Measurements from ENCODE around the gene CYB561.

The CYB561 gene

GRCh38 chr17:63486317-63487013 is 40.4 kb upstream of the CYB561 start:
- Histone ChIP-seq H3F3A (ENCODE audit: insufficient read depth, low read length) (no peaks in the 10 kb centered on the region), H3K9me2 (replicated peaks; ENCODE audit: insufficient read depth, low read length) (no peaks in the 10 kb centered on the region), H3K9me3 (replicated peaks; ENCODE audit: insufficient read depth, low read length) (no peaks in the 10 kb centered on the region), H3K4me3 (ENCODE audit: low read length) (no peak overlapping the region), H3K27me3 (replicated peaks; ENCODE audit: insufficient read depth, low read length) (peaks cover 91% of the 10 kb centered on the region), H2AFZ (ENCODE audit: low read length) (no peak overlapping the region), H3K9ac (ENCODE audit: low read length) (no peak overlapping the region), H3K4me2 (ENCODE audit: low read depth, low read length) (no peak overlapping the region), H3K79me2 (ENCODE audit: low read length) (no peaks in the 10 kb centered on the region), H3K27ac (ENCODE audit: low read length) (no peak overlapping the region), H3K36me3 (replicated peaks; ENCODE audit: insufficient read depth, low read length) (no peaks in the 10 kb centered on the region), H3K4me1 (ENCODE audit: low read length) (no peaks in the 10 kb centered on the region), H4K20me1 (ENCODE audit: insufficient read depth, low read length) (no peaks in the 10 kb centered on the region)
- DNase-seq = no peak
- TF ChIP-seq CTCF (IDR thresholded peaks at IDR 0.05; ENCODE audit: low read length) (no peak), EZH2phosphoT487 (IDR thresholded peaks at IDR 0.05; ENCODE audit: low read length) (no peak), EZH2 (optimal IDR thresholded peaks at IDR 0.05; ENCODE audit: low read depth, low read length) (no peak)

- TF ChIP-seq CTCF (IDR thresholded peaks at IDR 0.05; ENCODE audit: low read length) (no peak), EZH2phosphoT487 (IDR thresholded peaks at IDR 0.05; ENCODE audit: low read length) (no peak), EZH2 (optimal IDR thresholded peaks at IDR 0.05; ENCODE audit: low read depth, low read length) (no peak)
- no peak overlapping the region for H2AFZ ChIP-seq (ENCODE audit: low read length)
These were observed 37.8 kb upstream of the CYB561 start for GRCh38 chr17:63483655-63484575.

GRCh38 chr17:63483038-63483437 is 36.9 kb upstream of the CYB561 start:
- H3K79me2 ChIP-seq (ENCODE audit: low read length) = no peaks in the 10 kb centered on the region
- peaks cover 88% of the 10 kb centered on the region for H3K27me3 ChIP-seq (replicated peaks; ENCODE audit: insufficient read depth, low read length)
- H3K27ac ChIP-seq (ENCODE audit: low read length) = no peak overlapping the region
- TF ChIP-seq EZH2 (optimal IDR thresholded peaks at IDR 0.05; ENCODE audit: low read depth, low read length) (no peak), CTCF (IDR thresholded peaks at IDR 0.05; ENCODE audit: low read length) (no peak), EZH2phosphoT487 (IDR thresholded peaks at IDR 0.05; ENCODE audit: low read length) (no peak)
- no peaks in the 10 kb centered on the region for H3K9me3 ChIP-seq (replicated peaks; ENCODE audit: insufficient read depth, low read length)
- H2AFZ ChIP-seq (ENCODE audit: low read length) = no peak overlapping the region
- H3K4me2 ChIP-seq (ENCODE audit: low read depth, low read length) = no peak overlapping the region
- no peaks in the 10 kb centered on the region for H3K9me2 ChIP-seq (replicated peaks; ENCODE audit: insufficient read depth, low read length)
- H3K36me3 ChIP-seq (replicated peaks; ENCODE audit: insufficient read depth, low read length) = no peaks in the 10 kb centered on the region
- no peaks in the 10 kb centered on the region for H4K20me1 ChIP-seq (ENCODE audit: insufficient read depth, low read length)
- H3K4me3 ChIP-seq (ENCODE audit: low read length) = no peak overlapping the region
- no peaks in the 10 kb centered on the region for H3K4me1 ChIP-seq (ENCODE audit: low read length)
- H3K9ac ChIP-seq (ENCODE audit: low read length) = no peak overlapping the region
- H3F3A ChIP-seq (ENCODE audit: insufficient read depth, low read length) = no peaks in the 10 kb centered on the region
- no peak for DNase-seq

More at GRCh38 chr17:63483655-63484575, 37.8 kb upstream of the CYB561 start:
- Histone ChIP-seq H3K9me2 (replicated peaks; ENCODE audit: insufficient read depth, low read length) (no peaks in the 10 kb centered on the region), H3K79me2 (ENCODE audit: low read length) (no peaks in the 10 kb centered on the region), H4K20me1 (ENCODE audit: insufficient read depth, low read length) (no peaks in the 10 kb centered on the region), H3K36me3 (replicated peaks; ENCODE audit: insufficient read depth, low read length) (no peaks in the 10 kb centered on the region), H3K27me3 (replicated peaks; ENCODE audit: insufficient read depth, low read length) (peaks cover 88% of the 10 kb centered on the region), H3K27ac (ENCODE audit: low read length) (no peak overlapping the region), H3K4me1 (ENCODE audit: low read length) (no peaks in the 10 kb centered on the region), H3F3A (ENCODE audit: insufficient read depth, low read length) (no peaks in the 10 kb centered on the region), H3K9me3 (replicated peaks; ENCODE audit: insufficient read depth, low read length) (no peaks in the 10 kb centered on the region), H3K4me2 (ENCODE audit: low read depth, low read length) (no peak overlapping the region), H3K4me3 (ENCODE audit: low read length) (no peak overlapping the region), H3K9ac (ENCODE audit: low read length) (no peak overlapping the region)
- no peak for DNase-seq

All from MM.1S (cell line).